HepG2 (cell line): Measurements from ENCODE around the gene GRAMD1B. TPM values are rescaled to one million over a fixed set of nuclear protein-coding genes. Genes with fewer than 3 reads are reported as not detected.

Experiments
- GABPA ChIP-seq, 2 experiments: IDR thresholded peaks; 2 replicates each; pipeline ENCODE4 v1.6.1; 2011 to 2016; ENCODE audit warnings: low read depth in 2 of 2, low read length in 1 of 2, missing biosample characterization in 1 of 2, missing genetic modification characterization in 1 of 2
- NFATC3 ChIP-seq: sonication (generic); formaldehyde crosslinking; IDR thresholded peaks from 2 replicates; pipeline ENCODE4 v1.5.1; 2020; ENCODE audit warnings: mild to moderate bottlenecking, missing genetic modification reagents
- ZNF24 ChIP-seq: fragments of 450-650 bp; IDR thresholded peaks from 2 replicates; pipeline ENCODE4 v1.6.1; 2017; ENCODE audit warnings: antibody characterized with exemption, mild to moderate bottlenecking
- ZNF407 ChIP-seq: sonication (generic); formaldehyde crosslinking; IDR thresholded peaks from one replicate; pipeline ENCODE4 v1.5.1; 2020; ENCODE audit warnings: mild to moderate bottlenecking, missing genetic modification reagents; ENCODE audit errors: not compliant biosample characterization
- ZNF484 ChIP-seq: sonication (generic); formaldehyde crosslinking; IDR thresholded peaks from 2 replicates; pipeline ENCODE4 v1.5.1; 2020; ENCODE audit warnings: mild to moderate bottlenecking, low read depth, missing genetic modification reagents, borderline replicate concordance
- ZNF503 ChIP-seq: sonication (generic); formaldehyde crosslinking; IDR thresholded peaks from 2 replicates; pipeline ENCODE4 v1.4.0; 2020; ENCODE audit warnings: missing genetic modification reagents
- polyA plus RNA-seq, 8 experiments: library from polyadenylated mRNA; depleted of rRNA in 3 of 8; stranded (reverse) in 7 of 8; unstranded in 1 of 8; fragments of >200 nt; fragmentation: Illumina TruSeq in 4 of 8; extraction: Trizol in 4 of 8; gene quantifications; 2 replicates each; pipeline versions ENCODE4 v1.2.1 to v1.2.3, GENCODE V29; 2011 to 2016; ENCODE audit warnings: low read depth in 4 of 8, missing spikeins in 1 of 8, mixed read lengths in 1 of 8; ENCODE audit not compliant: insufficient read depth in 1 of 8
- total RNA-seq, 5 experiments: library from RNA; depleted of rRNA; stranded (reverse); fragments of >200 nt; fragmentation: Illumina TruSeq; extraction: Trizol; gene quantifications; 2 replicates each; pipeline ENCODE4 v1.2.3, GENCODE V29; 2016; ENCODE audit warnings: low read depth in 1 of 5
- TF ChIP-seq, protein P1 (sequence below): sonication (generic); formaldehyde crosslinking; IDR thresholded peaks from 2 replicates; pipeline ENCODE4 v1.5.0; 2020; ENCODE audit warnings: missing genetic modification reagents, mild to moderate bottlenecking, borderline replicate concordance

The GRAMD1B gene
- total and polyA plus RNA-seq, 2 of the 13 experiments (the other 11 are each of a cell fraction or from before 2014, with no cell fraction given), result 0.12 TPM; not detected in 1

DNA sequence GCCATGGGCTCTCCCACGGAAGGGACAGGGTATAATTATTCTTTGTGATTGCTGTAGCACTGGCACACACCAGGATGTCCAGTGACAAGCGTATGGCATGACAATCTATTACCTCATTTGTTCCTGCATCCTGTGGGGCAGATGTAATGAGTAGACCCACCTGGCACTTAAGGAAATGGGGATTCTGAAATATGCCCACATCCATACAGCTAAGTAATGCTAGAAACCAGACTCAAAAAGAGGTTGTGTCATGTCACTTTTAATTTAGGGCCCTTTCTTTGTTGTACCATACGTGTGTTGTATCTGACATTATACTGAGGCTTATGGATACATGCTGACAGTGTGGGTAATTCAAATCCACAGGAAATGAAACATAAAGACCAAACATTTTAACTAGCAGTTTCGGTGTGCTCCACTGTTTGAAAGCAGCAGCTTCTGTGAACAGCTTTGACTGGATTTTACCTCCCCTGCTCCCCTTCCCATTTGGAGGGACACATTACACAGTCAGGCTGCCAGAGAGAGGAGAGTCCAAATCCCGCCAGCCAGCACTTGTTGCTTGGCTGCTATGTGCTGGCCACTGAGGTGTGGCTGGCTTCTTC lies 21.2 kb downstream of the GRAMD1B start (continued):
- no peak for TF ChIP-seq ZNF407 (CRISPR knock-in tag)
- no peak for TF ChIP-seq ZNF484 (CRISPR knock-in tag)
- TF ChIP-seq, protein P1, sequence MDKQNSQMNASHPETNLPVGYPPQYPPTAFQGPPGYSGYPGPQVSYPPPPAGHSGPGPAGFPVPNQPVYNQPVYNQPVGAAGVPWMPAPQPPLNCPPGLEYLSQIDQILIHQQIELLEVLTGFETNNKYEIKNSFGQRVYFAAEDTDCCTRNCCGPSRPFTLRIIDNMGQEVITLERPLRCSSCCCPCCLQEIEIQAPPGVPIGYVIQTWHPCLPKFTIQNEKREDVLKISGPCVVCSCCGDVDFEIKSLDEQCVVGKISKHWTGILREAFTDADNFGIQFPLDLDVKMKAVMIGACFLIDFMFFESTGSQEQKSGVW (CRISPR knock-in tag), result no peak
- no peak for TF ChIP-seq ZNF503 (CRISPR knock-in tag)
- no peak for TF ChIP-seq NFATC3
- TF ChIP-seq ZNF24, result no peak
- no peak for TF ChIP-seq GABPA (IDR thresholded peaks at IDR 0.05; ENCODE audit: low read depth, low read length)
- TF ChIP-seq GABPA (CRISPR knock-in tag; IDR thresholded peaks at IDR 0.05; ENCODE audit: low read depth), result no peak
